ENCODE measurements around the gene UCMA. TPM values are rescaled to one million over a fixed set of nuclear protein-coding genes. Genes with fewer than 3 reads are reported as not detected.
A peak's percentile ranks its signal among the peaks of the same experiment; 100 is the strongest.

The UCMA gene
- total RNA-seq, 1 donor from 2014 or later = not detected

DNA sequence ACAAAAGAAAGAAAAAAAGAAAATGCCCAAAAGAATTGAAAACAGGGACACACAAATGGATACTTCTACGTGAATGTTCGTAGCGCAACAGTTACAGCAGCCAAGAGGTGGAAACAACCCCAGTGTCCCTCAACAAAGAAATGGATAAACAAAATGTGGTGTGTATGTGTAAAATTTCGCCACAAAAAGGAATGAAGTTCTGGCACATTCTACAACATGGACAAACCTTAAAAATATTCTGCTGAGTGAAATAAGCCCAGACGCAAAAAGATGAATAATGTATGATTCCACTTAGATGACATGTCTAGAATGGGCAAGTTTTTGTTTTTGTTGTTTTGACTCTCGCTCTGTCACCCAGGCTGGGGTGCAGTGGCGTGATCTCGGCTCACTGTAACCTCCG is 10.9 kb downstream of the UCMA start:
- H3K36me3 Mint-ChIP-seq (ENCODE audit: insufficient read depth) = peaks cover 2% of the 10 kb centered on the region

DNA sequence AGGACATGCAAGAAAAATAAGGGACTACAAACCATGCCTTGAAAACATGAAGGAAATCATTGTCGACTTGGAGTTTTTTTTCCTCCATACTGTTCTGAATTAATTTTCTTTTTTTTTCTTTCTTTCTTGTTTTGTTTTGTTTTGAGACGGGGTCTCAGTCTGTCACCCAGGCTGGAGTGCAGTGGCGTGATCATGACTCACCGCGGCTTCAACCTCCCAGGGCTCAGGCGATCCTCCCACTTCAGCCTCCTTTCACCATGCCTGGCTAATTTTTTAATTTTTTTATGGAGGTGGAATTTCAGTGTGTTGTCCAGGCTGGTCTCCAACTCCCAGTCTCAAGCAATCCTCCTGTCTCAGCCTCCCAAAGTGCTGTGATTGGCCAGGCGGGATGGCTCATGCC is 11.6 kb downstream of the UCMA start:
- Mint-ChIP-seq H3K4me1 (ENCODE audit: low read depth) (no peaks in the 10 kb centered on the region), H3K27me3 (no peaks in the 10 kb centered on the region)
- TF ChIP-seq, protein P1, sequence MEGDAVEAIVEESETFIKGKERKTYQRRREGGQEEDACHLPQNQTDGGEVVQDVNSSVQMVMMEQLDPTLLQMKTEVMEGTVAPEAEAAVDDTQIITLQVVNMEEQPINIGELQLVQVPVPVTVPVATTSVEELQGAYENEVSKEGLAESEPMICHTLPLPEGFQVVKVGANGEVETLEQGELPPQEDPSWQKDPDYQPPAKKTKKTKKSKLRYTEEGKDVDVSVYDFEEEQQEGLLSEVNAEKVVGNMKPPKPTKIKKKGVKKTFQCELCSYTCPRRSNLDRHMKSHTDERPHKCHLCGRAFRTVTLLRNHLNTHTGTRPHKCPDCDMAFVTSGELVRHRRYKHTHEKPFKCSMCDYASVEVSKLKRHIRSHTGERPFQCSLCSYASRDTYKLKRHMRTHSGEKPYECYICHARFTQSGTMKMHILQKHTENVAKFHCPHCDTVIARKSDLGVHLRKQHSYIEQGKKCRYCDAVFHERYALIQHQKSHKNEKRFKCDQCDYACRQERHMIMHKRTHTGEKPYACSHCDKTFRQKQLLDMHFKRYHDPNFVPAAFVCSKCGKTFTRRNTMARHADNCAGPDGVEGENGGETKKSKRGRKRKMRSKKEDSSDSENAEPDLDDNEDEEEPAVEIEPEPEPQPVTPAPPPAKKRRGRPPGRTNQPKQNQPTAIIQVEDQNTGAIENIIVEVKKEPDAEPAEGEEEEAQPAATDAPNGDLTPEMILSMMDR (IDR thresholded peaks at IDR 0.05; ENCODE audit: unreplicated experiment) = no peak

More for the DNA sequence above, 10.9 kb downstream of the UCMA start:
- Mint-ChIP-seq H3K27me3 (no peaks in the 10 kb centered on the region), H3K9me3 (ENCODE audit: low read depth) (no peaks in the 10 kb centered on the region), H3K4me3 (ENCODE audit: low read depth) (no peak overlapping the region), H3K27ac (no peak overlapping the region), H3K4me1 (ENCODE audit: low read depth) (no peaks in the 10 kb centered on the region)
- TF ChIP-seq, protein P1 (IDR thresholded peaks at IDR 0.05; ENCODE audit: unreplicated experiment) = no peak
- DNase-seq (ENCODE audit: low spot score, unreplicated experiment) = no peak

DNA sequence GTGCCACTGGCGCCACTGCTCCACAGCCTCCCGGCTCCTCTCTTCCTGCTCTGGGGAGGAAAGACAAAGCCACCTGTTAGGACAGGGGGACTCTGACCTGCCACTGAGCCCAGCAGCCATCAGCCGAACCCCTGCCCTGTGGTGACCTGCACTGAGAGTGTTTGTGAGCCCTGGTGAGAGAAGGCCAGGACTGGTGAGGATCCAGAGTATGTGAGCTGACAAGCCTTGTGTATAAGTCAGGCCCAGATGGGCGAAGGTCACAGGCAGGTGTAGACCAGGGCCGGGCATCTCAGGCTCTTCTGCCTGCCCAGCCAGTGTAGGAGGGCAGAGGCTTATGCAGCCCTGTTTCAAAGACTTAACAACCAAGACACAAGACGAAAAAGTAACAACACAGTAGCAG is 12.0 kb downstream of the UCMA start:
- Mint-ChIP-seq H3K4me1 (ENCODE audit: low read depth) (no peaks in the 10 kb centered on the region), H3K9me3 (ENCODE audit: low read depth) (no peaks in the 10 kb centered on the region), H3K27ac (peak overlapping the region; percentile 52), H3K36me3 (ENCODE audit: insufficient read depth) (peaks cover 2% of the 10 kb centered on the region), H3K27me3 (no peaks in the 10 kb centered on the region), H3K4me3 (ENCODE audit: low read depth) (no peak overlapping the region)
- TF ChIP-seq, protein P1 (IDR thresholded peaks at IDR 0.05; ENCODE audit: unreplicated experiment) = no peak
- DNase-seq (ENCODE audit: low spot score, unreplicated experiment) = no peak

More for the DNA sequence above, 11.6 kb downstream of the UCMA start:
- peaks cover 2% of the 10 kb centered on the region for H3K36me3 Mint-ChIP-seq (ENCODE audit: insufficient read depth)
- DNase-seq (ENCODE audit: low spot score, unreplicated experiment) = no peak
- no peaks in the 10 kb centered on the region for H3K9me3 Mint-ChIP-seq (ENCODE audit: low read depth)
- no peak overlapping the region for H3K4me3 Mint-ChIP-seq (ENCODE audit: low read depth)
- H3K27ac Mint-ChIP-seq = no peak overlapping the region

DNA sequence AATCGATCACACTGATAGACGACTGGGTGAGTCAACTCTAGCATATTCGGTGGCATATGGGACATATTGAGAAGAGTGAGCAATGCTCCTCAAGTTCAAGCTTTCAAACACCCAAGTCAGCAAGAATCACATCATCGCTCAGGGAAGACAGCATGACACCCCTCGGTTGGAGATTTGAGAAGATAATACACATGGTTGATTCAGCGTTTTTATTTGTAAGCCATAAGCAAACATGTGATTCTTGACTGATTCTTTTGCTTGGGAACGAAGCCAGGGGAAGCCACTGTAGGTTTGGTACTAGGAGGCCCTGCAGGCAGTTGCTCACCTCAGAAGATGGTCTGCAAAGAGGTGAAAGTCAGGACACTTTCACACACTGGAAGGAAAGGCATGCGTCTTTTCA is 12.6 kb downstream of the UCMA start:
- no peaks in the 10 kb centered on the region for H3K9me3 Mint-ChIP-seq (ENCODE audit: low read depth)
- no peak overlapping the region for H3K4me3 Mint-ChIP-seq (ENCODE audit: low read depth)
- DNase-seq (ENCODE audit: low spot score, unreplicated experiment) = no peak
- no peak overlapping the region for H3K27ac Mint-ChIP-seq
- TF ChIP-seq, protein P1 (IDR thresholded peaks at IDR 0.05; ENCODE audit: unreplicated experiment) = no peak
- H3K36me3 Mint-ChIP-seq (ENCODE audit: insufficient read depth) = peaks cover 2% of the 10 kb centered on the region
- H3K27me3 Mint-ChIP-seq = no peaks in the 10 kb centered on the region
- H3K4me1 Mint-ChIP-seq (ENCODE audit: low read depth) = no peaks in the 10 kb centered on the region

DNA sequence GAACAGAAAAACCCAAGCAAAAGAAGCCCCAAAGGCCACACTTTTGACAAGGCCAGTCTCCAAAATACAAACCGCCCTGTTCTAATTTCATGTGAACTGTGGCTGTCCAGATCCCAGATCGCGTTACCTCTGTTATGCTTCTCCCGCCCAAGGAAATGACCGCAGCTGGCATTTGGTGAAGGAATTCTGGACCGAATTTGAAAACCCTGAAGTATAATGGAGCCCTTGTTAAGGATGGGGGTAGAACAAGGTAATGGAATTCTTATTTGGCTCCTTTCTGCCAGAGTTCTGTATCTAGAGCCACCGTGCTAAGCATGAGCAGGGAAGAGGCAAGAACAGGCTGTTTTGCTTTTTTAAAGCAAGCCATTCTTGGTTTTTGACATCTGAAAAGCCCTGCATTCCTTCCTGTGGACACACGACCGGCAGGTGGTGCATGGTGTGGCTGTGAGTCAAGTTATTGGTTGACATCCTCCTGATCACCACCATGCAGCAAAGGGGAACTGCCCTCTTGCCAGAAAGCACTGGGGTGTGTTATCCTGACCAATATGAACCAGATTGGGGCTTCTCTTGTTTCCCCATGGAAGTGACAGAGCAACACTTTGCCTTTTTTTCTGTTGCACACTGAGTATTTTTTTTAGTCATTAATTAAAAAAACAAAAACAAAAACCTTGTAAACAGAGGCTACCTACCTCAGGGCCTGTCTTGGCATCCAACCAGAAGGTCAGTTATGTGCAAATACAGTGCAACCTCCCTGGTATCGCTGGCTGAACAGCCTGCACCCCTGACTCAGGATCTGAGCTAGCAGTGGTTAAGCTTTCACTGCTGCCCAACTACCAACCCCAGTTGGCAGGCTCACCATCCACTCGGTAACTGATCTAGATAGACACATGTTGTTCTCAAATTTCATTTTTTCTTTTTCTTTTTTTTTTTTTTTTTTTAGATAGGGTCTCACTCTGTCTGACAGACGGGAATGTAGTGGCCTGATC is 14.2 kb downstream of the UCMA start:
- no peaks in the 10 kb centered on the region for H3K4me1 Mint-ChIP-seq (ENCODE audit: low read depth)
- no peaks in the 10 kb centered on the region for H3K27me3 Mint-ChIP-seq
- no peaks in the 10 kb centered on the region for H3K9me3 Mint-ChIP-seq (ENCODE audit: low read depth)
- H3K27ac Mint-ChIP-seq = no peak overlapping the region
- no peak overlapping the region for H3K4me3 Mint-ChIP-seq (ENCODE audit: low read depth)
- TF ChIP-seq, protein P1 (IDR thresholded peaks at IDR 0.05; ENCODE audit: unreplicated experiment) = peak; percentile 40
- DNase-seq (ENCODE audit: low spot score, unreplicated experiment) = no peak
- peaks cover 4% of the 10 kb centered on the region for H3K36me3 Mint-ChIP-seq (ENCODE audit: insufficient read depth)
